HepG2 (cell line): ENCODE measurements around the gene RBM6. TPM values are rescaled to one million over a fixed set of nuclear protein-coding genes. Genes with fewer than 3 reads are reported as not detected.

ENCODE experiments used
- ARNTL ChIP-seq: sonication (generic); formaldehyde crosslinking; IDR thresholded peaks from 2 replicates; pipeline ENCODE4 v1.4.0; 2020; ENCODE audit warnings: mild to moderate bottlenecking, missing genetic modification reagents
- ATF5 ChIP-seq: sonication (generic); formaldehyde crosslinking; IDR thresholded peaks from 2 replicates; pipeline ENCODE4 v1.4.0; 2020; ENCODE audit warnings: mild to moderate bottlenecking, low read depth, missing genetic modification reagents
- CAMTA2 ChIP-seq: sonication (generic); formaldehyde crosslinking; IDR thresholded peaks from 2 replicates; pipeline ENCODE4 v1.4.0; 2020; ENCODE audit warnings: mild to moderate bottlenecking, missing genetic modification reagents, borderline replicate concordance
- CENPT ChIP-seq: sonication (generic); formaldehyde crosslinking; IDR thresholded peaks from 2 replicates; pipeline ENCODE4 v1.8.0; 2022; ENCODE audit warnings: low read depth, mild to moderate bottlenecking, moderate library complexity, missing genetic modification reagents
- GPN1 ChIP-seq: sonication (generic); formaldehyde crosslinking; IDR thresholded peaks from 2 replicates; pipeline ENCODE4 v1.5.1; 2020; ENCODE audit warnings: missing genetic modification reagents, borderline replicate concordance
- KAT8 ChIP-seq: IDR thresholded peaks from 2 replicates; pipeline ENCODE4 v1.6.1; 2016; ENCODE audit warnings: missing genetic modification reagents, missing compliant biosample characterization
- PCBP1 ChIP-seq: fragments of 200-400 bp; formaldehyde crosslinking; IDR thresholded peaks from 2 replicates; pipeline ENCODE4 v1.6.1; 2017; ENCODE audit warnings: mild to moderate bottlenecking, low read depth, low read length, borderline replicate concordance
- RBAK ChIP-seq: sonication (generic); formaldehyde crosslinking; IDR thresholded peaks from 2 replicates; pipeline ENCODE4 v1.5.1; 2020; ENCODE audit warnings: mild to moderate bottlenecking, missing genetic modification reagents
- SMARCE1 ChIP-seq: fragments of 450-650 bp; IDR thresholded peaks from 2 replicates; pipeline ENCODE4 v1.6.1; 2017; ENCODE audit warnings: borderline replicate concordance
- YY1 ChIP-seq: IDR thresholded peaks from 2 replicates; pipeline ENCODE4 v1.6.1; 2011; ENCODE audit warnings: low read length, low read depth, moderate library complexity, mild to moderate bottlenecking; ENCODE audit not compliant: insufficient read depth, insufficient replicate concordance
- ZBTB38 ChIP-seq: sonication (generic); formaldehyde crosslinking; IDR thresholded peaks from 2 replicates; pipeline ENCODE4 v1.5.1; 2020; ENCODE audit warnings: mild to moderate bottlenecking, missing genetic modification reagents
- ZFP90 ChIP-seq: sonication (generic); formaldehyde crosslinking; IDR thresholded peaks from 2 replicates; pipeline ENCODE4 v1.8.0; 2022; ENCODE audit warnings: missing genetic modification reagents, mild to moderate bottlenecking, inconsistent platforms, borderline replicate concordance
- ZNF282 ChIP-seq: fragments of 450-650 bp; IDR thresholded peaks from 2 replicates; pipeline ENCODE4 v1.6.1; 2018; ENCODE audit not compliant: partially characterized antibody
- ZNF570 ChIP-seq: sonication (generic); formaldehyde crosslinking; IDR thresholded peaks from 2 replicates; pipeline ENCODE4 v1.4.0; 2020; ENCODE audit warnings: mild to moderate bottlenecking, missing genetic modification reagents, borderline replicate concordance
- ZNF629 ChIP-seq: sonication (generic); formaldehyde crosslinking; conservative IDR thresholded peaks from 2 replicates; pipeline ENCODE4 v1.5.0; 2020; ENCODE audit warnings: missing genetic modification reagents
- ZNF777 ChIP-seq: sonication (generic); formaldehyde crosslinking; IDR thresholded peaks from 2 replicates; pipeline ENCODE4 v1.4.0; 2020; ENCODE audit warnings: missing genetic modification reagents
- polyA plus RNA-seq, 8 experiments: library from polyadenylated mRNA; depleted of rRNA in 3 of 8; stranded (reverse) in 7 of 8; unstranded in 1 of 8; fragments of >200 nt; fragmentation: Illumina TruSeq in 4 of 8; extraction: Trizol in 4 of 8; gene quantifications; 2 replicates each; pipeline versions ENCODE4 v1.2.1 to v1.2.3, GENCODE V29; 2011 to 2016; ENCODE audit warnings: low read depth in 4 of 8, missing spikeins in 1 of 8, mixed read lengths in 1 of 8; ENCODE audit not compliant: insufficient read depth in 1 of 8
- total RNA-seq, 5 experiments: library from RNA; depleted of rRNA; stranded (reverse); fragments of >200 nt; fragmentation: Illumina TruSeq; extraction: Trizol; gene quantifications; 2 replicates each; pipeline ENCODE4 v1.2.3, GENCODE V29; 2016; ENCODE audit warnings: low read depth in 1 of 5
- TF ChIP-seq, protein P1 (sequence below): IDR thresholded peaks from 2 replicates; pipeline ENCODE4 v1.6.1; 2012; ENCODE audit warnings: low read depth, low read length, improper control_type of control experiment
- TF ChIP-seq, protein P2 (sequence below): sonication (generic); formaldehyde crosslinking; IDR thresholded peaks from 2 replicates; pipeline ENCODE4 v1.5.0; 2020; ENCODE audit warnings: missing genetic modification reagents, mild to moderate bottlenecking, borderline replicate concordance
- TF ChIP-seq, protein P3 (sequence below): sonication (generic); formaldehyde crosslinking; IDR thresholded peaks from 2 replicates; pipeline ENCODE4 v1.5.0; 2020; ENCODE audit warnings: mild to moderate bottlenecking, missing genetic modification reagents
- TF ChIP-seq, protein P4 (sequence below): sonication (generic); formaldehyde crosslinking; IDR thresholded peaks from 2 replicates; pipeline ENCODE4 v1.8.1; 2023; ENCODE audit warnings: mild to moderate bottlenecking, missing genetic modification reagents

RBM6 gene
- total and polyA plus RNA-seq, 2 of the 13 experiments (the other 11 are each of a cell fraction or from before 2014, with no cell fraction given) = 72.7 to 86.1 TPM

- TF ChIP-seq, protein P1, sequence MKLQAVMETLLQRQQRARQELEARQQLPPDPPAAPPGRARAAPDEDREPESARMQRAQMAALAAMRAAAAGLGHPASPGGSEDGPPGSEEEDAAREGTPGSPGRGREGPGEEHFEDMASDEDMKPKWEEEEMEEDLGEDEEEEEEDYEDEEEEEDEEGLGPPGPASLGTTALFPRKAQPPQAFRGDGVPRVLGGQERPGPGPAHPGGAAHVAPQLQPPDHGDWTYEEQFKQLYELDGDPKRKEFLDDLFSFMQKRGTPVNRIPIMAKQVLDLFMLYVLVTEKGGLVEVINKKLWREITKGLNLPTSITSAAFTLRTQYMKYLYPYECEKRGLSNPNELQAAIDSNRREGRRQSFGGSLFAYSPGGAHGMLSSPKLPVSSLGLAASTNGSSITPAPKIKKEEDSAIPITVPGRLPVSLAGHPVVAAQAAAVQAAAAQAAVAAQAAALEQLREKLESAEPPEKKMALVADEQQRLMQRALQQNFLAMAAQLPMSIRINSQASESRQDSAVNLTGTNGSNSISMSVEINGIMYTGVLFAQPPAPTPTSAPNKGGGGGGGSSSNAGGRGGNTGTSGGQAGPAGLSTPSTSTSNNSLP = no peak
- TF ChIP-seq CENPT (no peak), KAT8 (peak; percentile 91), GPN1 (CRISPR knock-in tag) (no peak), PCBP1 (peak; percentile 88; the same call in 1 of the 2 replicates), ZFP90 (CRISPR knock-in tag) (peak; percentile 57; the same call in 1 of the 2 replicates), SMARCE1 (no peak), CAMTA2 (CRISPR knock-in tag) (no peak), ATF5 (no peak), ZBTB38 (CRISPR knock-in tag) (no peak; the same call in 1 of the 2 replicates), ARNTL (CRISPR knock-in tag) (no peak), YY1 (peak; percentile 82), RBAK (CRISPR knock-in tag) (no peak), ZNF282 (no peak), ZNF570 (no peak), ZNF629 (no peak; the same call in 1 of the 2 replicates), ZNF777 (CRISPR knock-in tag) (no peak)
- TF ChIP-seq, protein P2, sequence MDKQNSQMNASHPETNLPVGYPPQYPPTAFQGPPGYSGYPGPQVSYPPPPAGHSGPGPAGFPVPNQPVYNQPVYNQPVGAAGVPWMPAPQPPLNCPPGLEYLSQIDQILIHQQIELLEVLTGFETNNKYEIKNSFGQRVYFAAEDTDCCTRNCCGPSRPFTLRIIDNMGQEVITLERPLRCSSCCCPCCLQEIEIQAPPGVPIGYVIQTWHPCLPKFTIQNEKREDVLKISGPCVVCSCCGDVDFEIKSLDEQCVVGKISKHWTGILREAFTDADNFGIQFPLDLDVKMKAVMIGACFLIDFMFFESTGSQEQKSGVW (CRISPR knock-in tag) = no peak; the same call in 1 of the 2 replicates
- TF ChIP-seq, protein P3, sequence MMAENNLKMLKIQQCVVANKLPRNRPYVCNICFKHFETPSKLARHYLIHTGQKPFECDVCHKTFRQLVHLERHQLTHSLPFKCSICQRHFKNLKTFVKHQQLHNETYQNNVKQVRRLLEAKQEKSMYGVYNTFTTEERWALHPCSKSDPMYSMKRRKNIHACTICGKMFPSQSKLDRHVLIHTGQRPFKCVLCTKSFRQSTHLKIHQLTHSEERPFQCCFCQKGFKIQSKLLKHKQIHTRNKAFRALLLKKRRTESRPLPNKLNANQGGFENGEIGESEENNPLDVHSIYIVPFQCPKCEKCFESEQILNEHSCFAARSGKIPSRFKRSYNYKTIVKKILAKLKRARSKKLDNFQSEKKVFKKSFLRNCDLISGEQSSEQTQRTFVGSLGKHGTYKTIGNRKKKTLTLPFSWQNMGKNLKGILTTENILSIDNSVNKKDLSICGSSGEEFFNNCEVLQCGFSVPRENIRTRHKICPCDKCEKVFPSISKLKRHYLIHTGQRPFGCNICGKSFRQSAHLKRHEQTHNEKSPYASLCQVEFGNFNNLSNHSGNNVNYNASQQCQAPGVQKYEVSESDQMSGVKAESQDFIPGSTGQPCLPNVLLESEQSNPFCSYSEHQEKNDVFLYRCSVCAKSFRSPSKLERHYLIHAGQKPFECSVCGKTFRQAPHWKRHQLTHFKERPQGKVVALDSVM (CRISPR knock-in tag) = peak; percentile 43; the same call in 1 of the 2 replicates
- TF ChIP-seq, protein P4, sequence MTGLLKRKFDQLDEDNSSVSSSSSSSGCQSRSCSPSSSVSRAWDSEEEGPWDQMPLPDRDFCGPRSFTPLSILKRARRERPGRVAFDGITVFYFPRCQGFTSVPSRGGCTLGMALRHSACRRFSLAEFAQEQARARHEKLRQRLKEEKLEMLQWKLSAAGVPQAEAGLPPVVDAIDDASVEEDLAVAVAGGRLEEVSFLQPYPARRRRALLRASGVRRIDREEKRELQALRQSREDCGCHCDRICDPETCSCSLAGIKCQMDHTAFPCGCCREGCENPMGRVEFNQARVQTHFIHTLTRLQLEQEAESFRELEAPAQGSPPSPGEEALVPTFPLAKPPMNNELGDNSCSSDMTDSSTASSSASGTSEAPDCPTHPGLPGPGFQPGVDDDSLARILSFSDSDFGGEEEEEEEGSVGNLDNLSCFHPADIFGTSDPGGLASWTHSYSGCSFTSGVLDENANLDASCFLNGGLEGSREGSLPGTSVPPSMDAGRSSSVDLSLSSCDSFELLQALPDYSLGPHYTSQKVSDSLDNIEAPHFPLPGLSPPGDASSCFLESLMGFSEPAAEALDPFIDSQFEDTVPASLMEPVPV (CRISPR knock-in tag) = no peak
Measured at GRCh38 chr3:49929291-49930167, 10.4 kb upstream of the RBM6 start, which contains the start of gene MON1A (continued).
